ENCODE results near the gene F10. TPM values are rescaled to one million over a fixed set of nuclear protein-coding genes. Genes with fewer than 3 reads are reported as not detected.

F10 gene
- total and polyA plus RNA-seq, 8 donors: 1.1 to 59.4 (median 3.8) TPM

DNA sequence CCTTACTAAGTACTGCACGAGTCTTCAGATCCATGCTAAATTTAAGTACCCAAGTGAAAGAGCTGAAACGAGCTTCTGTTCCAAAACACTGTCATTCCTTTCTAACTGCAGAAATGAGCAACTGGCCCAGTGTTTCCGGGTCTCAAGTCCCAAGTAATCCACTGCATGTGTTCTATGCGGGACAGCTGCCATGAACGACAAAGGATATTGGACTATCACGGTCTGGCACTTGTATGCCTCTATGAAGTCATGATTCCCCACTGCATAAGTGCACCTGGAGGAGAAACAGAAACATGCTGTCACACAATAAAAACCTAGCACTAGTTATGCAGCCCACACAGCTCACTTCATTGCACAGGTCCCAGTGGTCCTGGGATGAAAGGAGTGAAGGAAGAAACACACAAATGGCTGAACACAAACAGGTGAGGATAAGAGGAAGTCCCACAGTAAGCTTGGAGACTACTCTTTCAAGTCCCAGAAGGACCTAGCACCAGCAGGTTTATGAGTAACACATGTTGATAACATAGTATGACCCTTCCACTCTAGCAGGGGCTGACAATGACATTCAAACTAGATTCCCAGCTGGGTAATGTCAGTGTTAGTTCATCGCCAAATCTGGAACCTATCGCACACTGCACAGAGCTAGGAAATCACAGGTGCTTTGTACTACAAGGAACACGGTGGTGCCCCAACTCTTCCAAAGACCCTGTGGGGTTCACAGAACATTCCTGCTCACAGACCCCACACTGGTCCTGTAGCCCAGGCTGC lies 74.6 kb downstream of the F10 start:
- Histone ChIP-seq H3K4me1 (peaks cover 4 to 10% (median 5%) of the 10 kb centered on the region in 3 donors), H3K4me3 (no peak overlapping the region), H3K36me3 (peaks cover 0 to 32% (median 0%) of the 10 kb centered on the region in 3 donors), H3K27me3 (no peaks in the 10 kb centered on the region), H3K9me3 (no peaks in the 10 kb centered on the region), H3K27ac (no peak overlapping the region)
- no peak for ATAC-seq
- FAIRE-seq: no peak
- TF ChIP-seq, protein P1, sequence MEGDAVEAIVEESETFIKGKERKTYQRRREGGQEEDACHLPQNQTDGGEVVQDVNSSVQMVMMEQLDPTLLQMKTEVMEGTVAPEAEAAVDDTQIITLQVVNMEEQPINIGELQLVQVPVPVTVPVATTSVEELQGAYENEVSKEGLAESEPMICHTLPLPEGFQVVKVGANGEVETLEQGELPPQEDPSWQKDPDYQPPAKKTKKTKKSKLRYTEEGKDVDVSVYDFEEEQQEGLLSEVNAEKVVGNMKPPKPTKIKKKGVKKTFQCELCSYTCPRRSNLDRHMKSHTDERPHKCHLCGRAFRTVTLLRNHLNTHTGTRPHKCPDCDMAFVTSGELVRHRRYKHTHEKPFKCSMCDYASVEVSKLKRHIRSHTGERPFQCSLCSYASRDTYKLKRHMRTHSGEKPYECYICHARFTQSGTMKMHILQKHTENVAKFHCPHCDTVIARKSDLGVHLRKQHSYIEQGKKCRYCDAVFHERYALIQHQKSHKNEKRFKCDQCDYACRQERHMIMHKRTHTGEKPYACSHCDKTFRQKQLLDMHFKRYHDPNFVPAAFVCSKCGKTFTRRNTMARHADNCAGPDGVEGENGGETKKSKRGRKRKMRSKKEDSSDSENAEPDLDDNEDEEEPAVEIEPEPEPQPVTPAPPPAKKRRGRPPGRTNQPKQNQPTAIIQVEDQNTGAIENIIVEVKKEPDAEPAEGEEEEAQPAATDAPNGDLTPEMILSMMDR (IDR thresholded peaks at IDR 0.05): no peak
- intact Hi-C loops (cut with DNase I): no loop called here
- DNase-seq: no peak
- 86 to 91% methylated on average over 9 of the region's 9 CpGs for WGBS, 2 donors

Other genes with a start within 250 kb of the F10 start
- 10 to 100 TPM; 16.0 to 41.6 (median 20.8) TPM for gene MCF2L, start 153.6 kb upstream of the F10 start, total RNA-seq
- gene MCF2L, start 153.6 kb upstream of the F10 start, polyA plus RNA-seq: 10 to 100 TPM; 58.2 to 83.6 TPM
- under 1 TPM in 4 of 6 donors, not detected in 2; 0.13 to 0.37 (median 0.21) TPM for gene F7, start 17.0 kb upstream of the F10 start, total RNA-seq
- under 1 TPM; 0.19 to 0.96 TPM for gene F7, start 17.0 kb upstream of the F10 start, polyA plus RNA-seq
- gene PROZ, start 35.8 kb downstream of the F10 start, total RNA-seq: not detected
- under 1 TPM in 1 of 2 donors, not detected in 1; 0.05 TPM for gene PROZ, start 35.8 kb downstream of the F10 start, polyA plus RNA-seq
- gene PCID2, start 85.9 kb downstream of the F10 start, total RNA-seq: 10 to 100 TPM; 17.3 to 23.4 (median 19.5) TPM
- gene PCID2, start 85.9 kb downstream of the F10 start, polyA plus RNA-seq: 10 to 100 TPM; 21.6 to 33.9 TPM
- 10 to 100 TPM; 28.3 to 33.4 (median 29.7) TPM for gene CUL4A, start 86.8 kb downstream of the F10 start, total RNA-seq
- gene CUL4A, start 86.8 kb downstream of the F10 start, polyA plus RNA-seq: 10 to 100 TPM; 18.1 to 29.0 TPM
- gene LAMP1, start 174.4 kb downstream of the F10 start, total RNA-seq: 100 to 1,000 TPM in 2 of 6 donors, 10 to 100 TPM in 4; 69.3 to 136 (median 96.0) TPM
- 10 to 100 TPM; 35.1 to 69.2 TPM for gene LAMP1, start 174.4 kb downstream of the F10 start, polyA plus RNA-seq
- gene GRTP1, start 241.3 kb downstream of the F10 start, total RNA-seq: 1 to 10 TPM; 4.8 to 8.1 (median 6.0) TPM
- gene GRTP1, start 241.3 kb downstream of the F10 start, polyA plus RNA-seq: 1 to 10 TPM; 7.3 to 9.5 TPM